Activated CD4-positive, alpha-beta T cell treated with anti-CD3 and anti-CD28 coated beads for 1 hour (primary cell): ENCODE measurements around the gene FSCN2.
A peak's percentile ranks its signal among the peaks of the same experiment; 100 is the strongest.

Experiments
- DNase-seq: peaks from one replicate; pipeline ENCODE4 v3.0.0-alpha.2; 2020

Gene FSCN2

DNA sequence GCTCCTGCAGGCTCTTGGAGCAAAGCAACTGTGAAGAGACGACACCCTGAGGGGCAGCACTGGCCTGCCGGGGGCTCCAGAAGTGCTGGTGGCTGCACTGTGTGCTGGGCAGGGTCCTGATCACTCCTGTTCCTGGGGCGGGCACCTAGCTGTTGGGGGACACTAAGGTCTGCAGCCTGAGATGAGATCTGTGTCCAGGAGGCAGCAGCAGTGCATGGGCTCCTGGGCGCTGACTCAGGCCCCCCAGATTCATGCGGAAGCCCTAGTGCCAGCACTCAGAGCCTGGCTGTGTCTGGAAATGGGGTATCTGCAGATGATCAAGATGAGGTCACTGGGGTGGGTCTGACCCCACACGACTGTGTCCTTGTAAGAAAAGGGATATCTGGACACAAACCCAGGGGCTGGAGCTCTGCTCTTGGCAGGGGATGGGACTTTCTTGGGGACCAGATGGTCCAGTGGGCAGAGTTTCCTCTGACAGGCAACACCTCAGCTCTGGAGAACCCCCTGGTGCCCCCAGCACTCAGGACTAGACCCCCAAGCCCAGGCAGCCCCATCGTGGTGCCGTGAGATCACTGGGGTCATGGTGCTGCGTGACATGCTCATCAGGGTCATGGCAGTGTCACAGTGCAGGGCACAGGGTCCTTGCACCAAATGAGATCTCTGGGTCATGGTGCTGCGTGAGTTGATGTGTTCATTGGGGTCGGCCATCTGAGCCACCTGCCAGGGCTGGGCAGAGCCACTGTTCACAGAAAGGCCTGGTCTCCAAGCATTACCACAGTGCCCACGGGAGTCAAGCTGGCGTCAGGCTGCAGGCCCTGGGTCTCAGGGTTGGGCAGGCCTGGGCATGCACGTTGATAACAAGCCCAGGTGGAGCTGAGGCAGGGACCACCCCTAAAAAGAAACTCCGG is 14.5 kb downstream of the FSCN2 start:
- DNase-seq, result no peak

DNA sequence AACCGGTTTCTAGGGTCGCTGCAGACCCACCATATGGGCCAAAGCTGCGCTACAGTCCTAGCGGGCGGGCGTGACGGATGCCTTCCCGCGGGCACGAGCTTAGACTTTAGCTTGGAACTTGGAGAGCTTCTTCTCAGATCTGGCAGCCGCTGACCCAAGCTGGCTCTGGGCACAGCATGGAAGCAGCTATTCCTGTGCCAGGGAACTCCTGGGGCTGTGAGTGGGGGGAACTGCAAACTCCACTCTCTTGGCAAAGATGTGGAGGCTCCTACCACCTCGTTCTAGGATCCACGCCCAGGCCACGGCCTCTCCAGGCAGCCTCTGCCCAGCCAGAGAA is 15.1 kb downstream of the FSCN2 start:
- no peak for DNase-seq

DNA sequence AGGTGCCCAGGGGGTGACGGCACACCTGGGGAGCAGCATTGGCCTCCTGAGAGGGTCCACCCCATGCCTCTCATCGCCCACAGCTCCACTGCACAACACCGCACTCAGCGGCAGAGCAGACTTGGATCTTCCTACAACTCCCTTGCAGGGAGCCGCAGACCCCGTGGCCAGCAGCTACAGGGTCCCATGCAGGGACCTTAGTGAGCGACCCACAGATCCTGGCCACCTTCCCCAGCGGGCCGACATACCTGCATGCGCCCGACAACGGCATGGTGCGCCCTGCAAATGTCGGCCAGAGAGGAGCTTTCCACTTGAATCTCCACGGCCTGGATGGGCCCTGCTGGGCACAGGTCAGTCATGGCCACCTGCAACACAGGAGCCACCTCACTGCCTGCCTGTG is 15.6 kb downstream of the FSCN2 start:
- DNase-seq, result no peak

DNA sequence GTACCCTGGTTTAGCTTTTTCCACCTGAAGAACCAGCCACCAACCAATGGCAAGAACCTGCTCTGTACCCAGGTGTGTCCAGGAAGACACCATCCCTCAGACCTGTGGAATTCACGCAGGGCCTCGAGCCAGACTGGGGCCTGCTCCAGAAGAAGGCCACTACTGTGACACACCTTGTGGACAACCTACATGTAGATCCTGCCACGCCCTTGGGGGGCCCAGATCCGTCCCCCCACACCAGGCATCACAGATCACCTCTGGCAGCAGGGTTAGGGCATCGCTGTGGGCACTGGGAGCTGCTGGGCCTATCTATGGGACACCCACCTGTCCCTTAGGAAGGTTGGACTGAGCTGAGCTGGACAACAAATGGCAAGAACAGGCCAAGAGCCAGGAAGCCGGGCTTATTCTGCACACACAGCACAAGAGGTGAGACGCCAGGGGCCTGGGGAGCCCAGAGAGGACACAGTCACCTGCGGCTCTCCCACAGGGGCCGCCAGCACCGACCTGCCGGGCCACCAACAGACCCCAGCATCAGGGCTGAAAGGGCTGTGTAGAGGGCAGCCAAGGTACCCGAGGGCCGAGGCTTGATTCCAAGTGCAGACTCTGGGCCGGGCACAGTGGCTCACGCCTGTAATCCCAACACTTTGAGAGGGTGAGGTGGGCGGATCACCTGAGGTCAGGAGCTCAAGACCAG is 16.3 kb downstream of the FSCN2 start:
- DNase-seq, result no peak

DNA sequence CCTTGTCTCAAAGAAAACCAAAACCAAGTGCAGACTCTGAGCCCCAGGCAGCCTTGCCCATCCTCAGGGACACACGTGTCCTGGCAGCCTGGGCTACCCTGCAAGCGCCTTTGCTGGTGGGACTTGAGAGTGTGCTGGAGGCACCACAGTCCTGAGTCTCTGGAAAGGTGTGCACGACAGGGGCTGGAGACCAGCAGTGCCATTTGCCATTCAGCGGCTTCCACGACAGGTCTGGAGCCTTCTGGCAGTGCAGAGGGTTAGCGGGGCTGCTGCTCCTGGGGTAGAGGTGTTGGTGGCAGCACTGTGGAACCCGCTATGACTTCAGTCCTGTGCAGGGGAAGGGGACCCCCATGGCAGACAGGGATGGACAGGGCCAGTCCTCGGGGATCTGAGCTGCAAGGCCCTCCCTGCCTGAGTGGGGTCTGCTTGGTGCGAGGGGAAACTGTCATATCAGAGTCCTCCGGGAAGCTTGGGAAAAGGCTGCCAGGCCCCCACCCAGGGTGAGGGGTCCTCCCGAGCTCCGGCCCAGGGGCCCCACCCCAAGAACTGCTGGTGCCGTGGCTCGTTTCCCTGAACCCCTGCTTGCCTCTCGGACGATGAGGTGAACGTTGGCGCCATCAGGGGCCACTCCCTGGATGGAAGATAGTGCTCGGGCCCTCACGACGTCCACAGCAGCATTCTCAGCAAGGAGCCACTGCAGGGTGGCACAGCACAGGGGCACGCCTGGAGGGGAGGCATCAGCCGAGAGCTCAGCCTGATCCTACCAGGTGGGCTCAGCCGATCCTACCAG is 17.2 kb downstream of the FSCN2 start:
- DNase-seq, result no peak

DNA sequence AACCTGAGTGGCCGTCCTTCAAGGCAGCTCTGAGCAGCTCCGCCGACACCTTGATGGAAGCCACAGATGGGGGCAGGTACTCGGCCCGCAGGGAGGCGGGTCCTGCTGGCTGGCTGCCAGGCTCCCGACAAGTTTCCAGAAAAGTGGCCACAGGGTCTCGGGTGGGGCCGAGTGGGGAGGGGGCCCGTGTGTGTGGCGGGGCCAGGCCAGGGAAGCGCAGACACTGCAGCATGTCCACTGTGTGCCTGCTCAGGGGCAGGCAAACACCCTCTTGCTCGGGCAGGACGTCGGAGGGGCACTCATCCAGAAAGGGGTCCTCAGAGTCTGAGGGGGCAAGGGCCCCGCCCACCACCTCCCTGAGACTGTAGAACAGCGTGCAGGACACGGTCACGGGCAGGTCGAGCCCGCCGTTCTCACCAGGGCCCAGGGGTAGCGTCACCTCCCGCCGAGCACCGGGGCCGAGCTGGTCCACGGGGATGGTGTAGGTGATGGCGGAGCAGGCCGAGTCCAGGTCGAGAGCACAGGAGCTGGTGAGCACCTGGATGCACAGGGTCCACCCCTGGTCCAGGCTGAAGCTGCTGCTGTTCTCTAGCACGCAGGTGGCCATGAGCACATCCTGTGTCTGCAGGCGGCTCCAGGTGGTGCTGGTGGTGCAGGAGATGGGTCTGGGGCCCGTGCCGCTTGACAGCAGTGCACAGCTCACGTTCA is 18.9 kb downstream of the FSCN2 start:
- no peak for DNase-seq

DNA sequence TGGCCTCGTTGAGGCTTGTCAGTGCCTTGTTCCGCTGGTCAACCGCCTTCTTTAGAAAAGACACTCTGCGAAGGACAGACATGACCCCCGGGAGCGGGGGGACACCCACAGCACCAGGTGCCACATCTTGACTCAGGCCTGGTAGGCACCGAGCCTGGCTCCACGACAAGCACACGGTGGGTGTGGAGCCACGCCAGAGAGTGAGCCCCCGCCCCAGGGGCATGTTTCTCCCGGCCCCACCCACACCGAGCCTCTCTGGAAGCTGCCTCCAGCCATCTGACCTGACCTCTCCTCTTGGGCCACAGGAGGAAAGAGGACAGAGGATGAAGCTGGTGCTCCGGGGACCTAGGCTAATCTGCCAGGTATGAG is 19.4 kb downstream of the FSCN2 start:
- DNase-seq, result no peak

DNA sequence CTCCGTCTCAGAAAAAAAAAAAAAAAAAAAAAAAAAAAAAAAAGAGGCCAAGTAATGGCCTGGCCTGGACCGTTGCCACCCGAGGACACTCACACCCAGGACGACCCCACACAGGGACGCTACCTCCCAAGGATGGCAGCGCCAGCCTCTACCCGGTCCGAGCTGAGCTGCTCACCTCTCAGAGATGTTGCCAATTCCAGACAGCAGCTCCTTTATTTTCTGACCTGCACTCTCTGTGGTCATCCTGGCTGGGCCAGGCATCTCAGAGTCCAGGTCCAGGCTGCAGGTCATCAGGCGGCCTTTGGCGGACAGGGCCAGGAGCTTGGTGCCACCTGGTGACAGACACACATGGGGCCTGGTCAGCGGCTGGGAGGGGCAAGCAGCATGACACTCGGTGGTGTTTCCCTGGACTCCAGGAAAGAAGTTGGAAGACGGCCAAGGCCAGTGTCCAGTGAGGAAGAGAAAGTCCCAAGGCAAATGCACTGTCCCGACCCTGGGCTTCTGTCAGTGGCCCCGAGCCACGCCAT is 20.9 kb downstream of the FSCN2 start:
- DNase-seq, result no peak

DNA sequence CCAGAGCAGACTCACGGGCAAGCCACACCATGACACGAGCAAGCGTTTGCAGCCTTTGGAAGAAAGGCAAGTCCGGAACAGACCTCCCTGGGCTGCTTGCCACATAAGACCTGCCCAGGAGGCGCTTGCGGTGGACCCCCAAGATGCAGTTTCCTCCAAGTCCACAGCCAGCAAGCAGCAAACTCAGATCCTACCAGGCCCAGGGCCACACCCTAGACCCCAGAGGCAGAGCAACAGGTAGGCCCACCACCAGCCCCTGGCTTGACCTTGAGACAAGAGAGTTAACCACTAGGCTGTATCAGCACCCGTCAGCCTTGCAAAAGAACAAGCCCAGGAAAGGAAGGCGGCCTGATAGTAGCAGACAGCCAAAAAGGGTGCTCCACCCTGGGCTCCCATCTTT is 21.6 kb downstream of the FSCN2 start:
- no peak for DNase-seq

DNA sequence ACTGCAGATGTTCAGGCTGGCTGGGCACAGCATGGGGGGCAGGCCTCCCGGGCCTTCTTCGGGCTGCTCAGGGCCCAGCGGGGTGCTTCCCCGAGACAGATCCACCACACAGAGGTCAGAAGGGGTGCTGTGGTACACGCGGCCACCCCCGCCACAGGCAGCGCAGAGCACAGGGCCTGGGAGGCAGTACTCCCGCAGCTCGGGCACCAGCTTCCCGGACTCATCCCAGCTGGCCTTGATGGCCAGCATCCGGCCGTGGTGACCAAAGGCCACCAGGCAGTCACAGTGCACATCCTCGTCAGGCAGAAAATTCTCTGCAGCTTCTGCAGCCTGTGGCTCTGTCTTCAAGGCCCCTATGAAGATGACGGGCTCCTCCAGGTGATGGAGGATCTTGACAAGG is 22.1 kb downstream of the FSCN2 start:
- no peak for DNase-seq

DNA sequence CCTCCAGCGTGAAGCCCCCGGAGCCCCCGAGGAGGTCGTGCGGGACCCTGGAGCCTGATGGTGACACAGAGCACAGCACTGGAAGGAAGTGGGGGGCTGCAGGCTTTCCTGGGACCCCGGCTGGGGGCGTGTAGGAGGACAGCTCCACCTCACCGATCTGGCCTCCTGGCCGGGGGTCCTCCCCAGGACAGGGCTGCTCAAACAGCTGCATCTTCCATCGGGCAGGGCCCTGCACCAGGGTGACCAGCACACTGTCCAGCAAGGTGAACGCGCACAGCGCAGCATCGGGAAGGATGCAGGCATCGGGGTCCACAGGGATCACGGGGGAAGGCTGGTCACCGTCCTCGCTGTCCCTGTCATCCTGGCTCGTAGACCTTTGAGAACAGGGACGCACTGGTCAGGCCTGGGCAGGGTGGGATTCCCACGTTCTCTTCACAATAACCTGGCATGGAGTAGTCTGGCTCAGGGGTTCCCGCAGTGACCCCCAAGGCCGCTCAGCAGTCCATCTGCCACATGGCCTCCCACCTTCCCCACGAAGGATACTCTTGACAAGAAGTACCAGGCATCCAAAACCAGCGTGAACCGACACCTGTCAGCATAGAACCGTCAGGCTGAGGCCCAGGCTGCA is 22.8 kb downstream of the FSCN2 start:
- no peak for DNase-seq

DNA sequence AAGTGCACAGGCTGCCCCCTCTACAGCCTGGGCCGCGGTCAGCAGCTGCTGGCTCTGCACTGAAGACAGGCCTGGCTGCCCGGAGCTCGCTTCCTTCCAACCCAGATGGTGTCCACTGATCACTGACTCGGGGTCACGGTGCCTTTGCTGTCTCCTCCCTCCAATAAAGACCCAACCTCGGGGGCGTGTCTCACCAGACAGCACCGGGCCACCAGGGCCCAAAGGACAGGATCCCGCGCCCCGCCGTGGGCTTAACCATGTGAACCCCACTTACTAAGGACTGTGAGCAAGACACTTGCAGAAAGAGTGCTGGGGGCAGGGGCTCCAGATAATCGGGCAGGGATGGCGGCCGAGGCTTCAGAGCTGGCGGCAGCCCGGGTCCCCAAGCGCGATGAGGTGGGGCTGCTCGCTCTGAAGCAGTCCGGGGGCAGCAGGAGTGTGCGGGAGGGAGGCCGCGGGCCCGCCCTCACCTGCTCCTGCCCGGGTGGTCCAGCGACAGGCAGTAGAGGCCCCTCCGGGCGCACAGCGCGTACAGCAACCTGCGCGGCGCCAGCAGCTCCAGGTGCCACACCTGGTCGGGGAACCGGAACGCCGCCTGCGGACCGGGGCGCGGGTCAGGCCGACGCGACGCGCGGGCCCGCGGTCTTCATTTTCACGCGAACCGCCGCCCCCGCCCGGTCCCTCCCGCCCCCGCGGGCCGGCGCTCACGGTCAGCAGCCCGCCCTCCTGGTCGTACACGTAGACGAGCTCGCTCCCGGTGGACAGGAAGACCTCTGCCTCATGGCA is 23.5 kb downstream of the FSCN2 start:
- no peak for DNase-seq

DNA sequence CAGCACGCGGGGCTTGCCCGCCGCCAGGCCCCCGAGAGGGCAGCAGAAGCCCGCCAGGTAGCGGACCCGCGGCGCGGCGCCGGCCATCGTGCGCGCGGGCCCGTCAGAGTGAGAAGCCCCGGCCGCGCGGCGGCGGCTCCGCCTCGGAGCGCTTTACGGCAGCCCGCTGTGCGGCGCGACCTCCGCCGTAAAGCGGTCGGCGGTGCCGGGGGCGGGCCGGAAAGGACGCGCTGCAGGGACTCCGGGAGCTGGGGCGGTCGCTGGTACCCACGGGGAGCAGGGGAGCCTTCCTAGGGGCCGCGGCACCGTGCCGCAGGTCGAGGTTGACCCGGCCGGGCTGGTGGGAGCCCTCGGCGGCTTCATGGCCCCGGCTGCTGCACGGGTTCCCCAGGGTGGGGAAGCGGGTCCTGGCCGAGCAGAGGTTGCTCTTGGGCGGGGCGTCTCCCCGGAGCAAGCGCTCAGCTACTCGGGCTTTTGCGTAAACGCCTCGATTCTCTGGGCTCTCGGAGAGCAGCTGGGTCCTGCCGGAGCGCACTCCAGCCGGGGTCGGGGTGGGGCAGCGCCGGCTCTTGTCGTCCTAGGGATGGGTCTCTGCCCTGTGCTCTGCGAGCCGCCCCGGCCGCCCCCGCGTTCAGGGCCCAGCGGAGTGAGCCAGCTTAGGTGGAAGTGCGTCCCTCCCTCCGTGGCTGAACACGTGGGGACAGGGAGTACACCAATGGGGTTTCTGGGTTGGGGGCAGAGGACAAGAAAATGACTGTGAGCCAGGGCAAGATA is 24.3 kb downstream of the FSCN2 start, which contains the start of gene FAAP100:
Gene FAAP100 (minus strand): TSS at position 110 of the 774 bp plus-strand sequence. CDS start 23 bp downstream, at position 87.
- DNase-seq, result peak; percentile 72

DNA sequence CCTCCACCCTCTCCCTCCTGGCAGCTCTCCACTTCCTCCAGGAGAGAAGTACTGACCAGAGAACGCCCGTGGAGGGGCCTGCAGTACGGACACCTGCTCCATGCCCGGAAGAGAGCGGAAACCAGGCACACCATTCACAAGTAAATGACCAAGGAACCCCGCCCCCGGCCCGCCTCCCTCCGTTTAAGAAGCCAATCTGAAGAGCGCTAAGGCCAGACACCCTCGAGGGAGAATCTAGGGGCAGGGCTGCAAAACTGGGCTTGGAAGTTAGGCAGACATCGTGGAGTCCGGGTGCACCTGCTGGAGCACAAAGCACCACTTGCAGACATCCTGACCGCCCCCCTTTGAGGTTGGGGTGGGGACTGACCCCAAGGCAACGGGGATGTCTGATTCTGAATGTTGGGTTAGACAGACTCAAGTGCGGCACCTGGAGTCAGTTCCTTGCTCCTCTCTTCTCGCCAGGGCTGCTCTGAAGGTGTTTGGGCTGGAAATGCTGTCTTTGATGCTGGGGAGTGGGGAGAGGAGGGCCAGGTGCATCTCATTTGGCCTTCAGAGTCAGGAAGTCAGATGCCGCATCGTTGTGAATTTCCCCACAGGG is 24.9 kb downstream of the FSCN2 start:
- peak; percentile 53 for DNase-seq

DNA sequence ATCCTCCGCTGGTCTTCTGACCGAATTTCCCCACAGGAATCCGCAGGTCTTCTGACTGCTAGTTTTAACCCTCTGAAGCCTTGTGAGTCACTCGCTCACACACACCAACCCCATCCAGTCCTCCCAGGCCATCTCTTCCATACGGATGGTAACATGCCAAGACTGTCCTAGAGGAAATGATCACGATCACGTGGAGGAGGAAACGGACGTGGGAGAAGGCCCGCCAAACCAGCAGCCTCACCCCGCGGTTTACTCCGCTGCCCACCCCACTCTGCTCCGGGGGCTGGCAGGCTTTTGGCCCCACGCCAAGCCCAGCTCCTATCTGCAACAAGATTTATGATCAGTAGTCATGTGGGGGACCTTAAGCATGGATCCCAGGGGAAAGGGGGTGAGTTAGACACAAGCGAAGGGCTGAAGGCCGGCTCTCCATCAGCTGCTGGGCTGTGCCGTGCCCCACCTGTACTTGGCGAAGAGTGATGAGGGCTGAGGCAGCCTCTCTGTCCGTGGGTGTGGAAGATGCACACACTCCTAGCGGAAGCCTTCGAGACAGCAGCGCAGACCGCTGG is 25.5 kb downstream of the FSCN2 start:
- DNase-seq, result no peak

DNA sequence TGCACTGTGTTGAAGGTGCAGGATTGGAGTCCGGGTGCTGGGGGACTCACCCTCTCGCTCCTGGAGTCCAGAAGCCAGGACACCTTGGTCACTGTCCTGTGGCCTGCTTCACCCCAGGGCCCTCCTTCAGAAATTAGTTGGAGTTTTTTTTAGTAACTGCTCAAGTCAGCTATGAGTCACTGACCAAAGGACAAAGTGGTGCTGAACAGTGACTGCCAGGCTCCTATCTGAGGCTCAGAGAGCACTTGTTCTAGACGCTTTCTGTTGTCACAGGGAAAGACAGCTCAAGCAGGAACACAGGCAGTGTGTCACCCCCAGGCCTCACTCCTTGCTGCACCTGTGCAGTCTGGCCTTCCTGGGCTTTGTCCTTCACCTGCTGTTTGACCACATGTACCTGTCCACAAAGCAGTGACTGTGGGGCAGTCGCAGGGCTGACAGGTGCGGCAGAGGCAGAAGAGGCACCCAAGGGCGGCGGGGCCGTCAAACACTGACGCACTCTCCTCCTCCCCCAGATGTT is 28.1 kb downstream of the FSCN2 start:
- no peak for DNase-seq

DNA sequence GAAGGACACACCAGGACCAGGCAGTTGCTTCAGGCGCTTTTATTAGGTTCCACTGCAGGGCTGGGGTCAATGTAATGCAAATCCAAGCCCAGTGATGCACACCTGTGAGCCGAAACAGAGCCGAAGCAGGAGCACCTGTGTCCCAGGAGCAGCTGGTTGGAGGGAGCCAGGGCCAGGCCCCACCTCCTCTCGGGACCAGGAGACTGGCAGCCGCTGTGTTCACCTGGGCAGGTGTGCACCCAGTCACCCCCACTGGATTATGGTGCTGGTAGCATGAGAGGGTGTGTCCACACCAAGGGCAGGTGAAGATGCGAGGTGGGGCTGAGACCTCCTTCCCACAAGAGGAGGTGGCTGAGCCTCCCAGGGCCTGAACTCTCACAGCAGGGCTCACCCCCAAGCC is 28.7 kb downstream of the FSCN2 start:
- no peak for DNase-seq

DNA sequence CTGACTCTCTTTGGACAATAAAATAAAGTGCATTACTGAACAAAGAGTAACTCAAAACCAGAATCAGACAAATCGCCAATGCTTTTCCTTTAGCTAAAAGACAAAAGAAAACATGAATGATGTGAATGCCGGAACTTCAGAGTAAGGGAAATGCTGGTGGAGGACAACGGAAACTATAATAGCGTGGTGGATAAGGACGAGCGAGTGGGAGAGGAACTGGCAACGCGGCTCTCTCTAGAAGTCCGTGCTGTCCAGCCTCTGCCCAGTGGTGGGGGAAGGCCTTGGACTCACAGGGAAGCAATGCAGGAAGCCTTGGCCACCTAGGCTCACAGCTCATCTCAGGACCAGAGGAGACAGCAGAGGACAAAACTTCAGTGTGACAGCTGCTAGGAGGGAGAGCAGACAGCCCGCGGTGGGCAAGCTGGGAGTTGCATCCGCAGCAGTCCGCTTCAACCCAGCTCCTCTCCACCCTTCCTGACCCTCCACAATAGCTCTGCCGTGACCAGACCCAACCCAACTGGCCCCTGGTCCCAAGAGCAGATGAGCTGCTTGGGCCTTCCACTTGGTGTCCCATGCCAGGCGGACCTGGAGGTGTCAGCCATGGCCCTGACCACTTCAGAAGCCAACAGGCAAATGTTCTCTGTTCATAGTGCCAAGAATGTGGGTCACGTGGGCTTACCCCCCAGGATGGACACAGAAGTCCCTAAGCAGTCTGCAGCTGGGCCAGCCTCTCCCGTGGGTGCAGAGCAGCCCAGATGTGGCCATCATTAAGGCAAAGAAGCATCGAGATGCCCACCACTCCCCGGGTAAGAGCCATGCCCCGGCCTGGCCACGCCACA is 29.3 kb downstream of the FSCN2 start:
- no peak for DNase-seq

DNA sequence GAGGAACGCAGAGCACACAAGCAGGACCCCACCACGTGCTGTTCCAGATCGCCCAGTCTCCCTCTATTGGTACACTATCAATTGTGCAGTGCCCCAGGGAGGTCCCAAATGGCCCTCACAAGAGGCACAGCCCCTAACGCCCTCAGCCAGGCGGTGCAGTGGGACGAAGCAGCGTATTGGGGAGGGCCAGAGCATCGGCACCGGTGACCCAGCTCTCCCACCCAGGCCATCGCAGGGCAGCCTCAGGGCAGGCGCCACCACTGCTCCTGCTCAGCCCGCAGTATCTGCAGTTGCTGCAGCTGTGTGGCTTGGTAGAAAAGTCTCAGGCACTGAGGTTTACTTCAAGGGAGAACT is 29.9 kb downstream of the FSCN2 start:
- no peak for DNase-seq
